HepG2 (cell line): ENCODE data around the gene METRN. TPM values are rescaled to one million over a fixed set of nuclear protein-coding genes. Genes with fewer than 3 reads are reported as not detected.

Experiments
- FOXO1 ChIP-seq: sonication (generic); formaldehyde crosslinking; IDR thresholded peaks from 2 replicates; pipeline ENCODE4 v1.4.0; 2020; ENCODE audit warnings: missing genetic modification reagents
- HES4 ChIP-seq: sonication (generic); formaldehyde crosslinking; IDR thresholded peaks from 2 replicates; pipeline ENCODE4 v1.9.0; 2021; ENCODE audit warnings: mild to moderate bottlenecking, missing genetic modification reagents, borderline replicate concordance
- SRSF9 ChIP-seq: fragments of 200-400 bp; formaldehyde crosslinking; IDR thresholded peaks from 2 replicates; pipeline ENCODE4 v1.6.1; 2018; ENCODE audit warnings: borderline replicate concordance, mild to moderate bottlenecking, low read depth, low read length; ENCODE audit not compliant: insufficient read depth, poor library complexity, severe bottlenecking
- ZKSCAN1 ChIP-seq: fragments of 150-350 bp; IDR thresholded peaks from 2 replicates; pipeline ENCODE4 v1.6.1; 2014; ENCODE audit warnings: low read length
- ZNF138 ChIP-seq: sonication (generic); formaldehyde crosslinking; IDR thresholded peaks from 2 replicates; pipeline ENCODE4 v1.5.0; 2020; ENCODE audit warnings: mild to moderate bottlenecking, low read depth, missing genetic modification reagents
- ZNF207 ChIP-seq: fragments of 450-650 bp; IDR thresholded peaks from 2 replicates; pipeline ENCODE4 v1.6.1; 2016; ENCODE audit warnings: antibody characterized with exemption, borderline replicate concordance
- ZNF274 ChIP-seq: sonication (generic); formaldehyde crosslinking; IDR thresholded peaks from 2 replicates; pipeline ENCODE4 v1.5.1; 2020; ENCODE audit warnings: mild to moderate bottlenecking, missing genetic modification reagents
- ZNF431 ChIP-seq: sonication (generic); formaldehyde crosslinking; IDR thresholded peaks from 2 replicates; pipeline ENCODE4 v1.9.0; 2022; ENCODE audit warnings: missing genetic modification reagents, low read depth, mild to moderate bottlenecking, borderline replicate concordance
- ZNF781 ChIP-seq: sonication (generic); formaldehyde crosslinking; IDR thresholded peaks from 2 replicates; pipeline ENCODE4 v1.5.1; 2020; ENCODE audit warnings: borderline replicate concordance, mild to moderate bottlenecking, missing genetic modification reagents; ENCODE audit errors: not compliant biosample characterization
- ZNF883 ChIP-seq: sonication (generic); formaldehyde crosslinking; IDR thresholded peaks from 2 replicates; pipeline ENCODE4 v1.5.1; 2020; ENCODE audit warnings: mild to moderate bottlenecking, missing genetic modification reagents; ENCODE audit errors: not compliant biosample characterization
- ZSCAN12 ChIP-seq: sonication (generic); formaldehyde crosslinking; IDR thresholded peaks from 2 replicates; pipeline ENCODE4 v1.9.0; 2021; ENCODE audit warnings: mild to moderate bottlenecking, missing genetic modification reagents
- polyA plus RNA-seq, 8 experiments: library from polyadenylated mRNA; depleted of rRNA in 3 of 8; stranded (reverse) in 7 of 8; unstranded in 1 of 8; fragments of >200 nt; fragmentation: Illumina TruSeq in 4 of 8; extraction: Trizol in 4 of 8; gene quantifications; 2 replicates each; pipeline versions ENCODE4 v1.2.1 to v1.2.3, GENCODE V29; 2011 to 2016; ENCODE audit warnings: low read depth in 4 of 8, missing spikeins in 1 of 8, mixed read lengths in 1 of 8; ENCODE audit not compliant: insufficient read depth in 1 of 8
- total RNA-seq, 5 experiments: library from RNA; depleted of rRNA; stranded (reverse); fragments of >200 nt; fragmentation: Illumina TruSeq; extraction: Trizol; gene quantifications; 2 replicates each; pipeline ENCODE4 v1.2.3, GENCODE V29; 2016; ENCODE audit warnings: low read depth in 1 of 5
- TF ChIP-seq, protein P1 (sequence below): sonication (generic); formaldehyde crosslinking; IDR thresholded peaks from 2 replicates; pipeline ENCODE4 v1.5.1; 2020; ENCODE audit warnings: mild to moderate bottlenecking, moderate library complexity, missing genetic modification reagents
- TF ChIP-seq, protein P2 (sequence below): sonication (generic); formaldehyde crosslinking; IDR thresholded peaks from 2 replicates; pipeline ENCODE4 v1.4.0; 2020; ENCODE audit warnings: mild to moderate bottlenecking, missing genetic modification reagents
- TF ChIP-seq, protein P3 (sequence below): IDR thresholded peaks from 2 replicates; pipeline ENCODE4 v1.6.1; 2016; ENCODE audit warnings: low read depth, missing genetic modification reagents, missing compliant biosample characterization
- TF ChIP-seq, protein P4 (sequence below): sonication (generic); formaldehyde crosslinking; IDR thresholded peaks from 2 replicates; pipeline ENCODE4 v1.8.0; 2022; ENCODE audit warnings: mild to moderate bottlenecking, missing genetic modification reagents, moderate library complexity
- TF ChIP-seq, protein P5 (sequence below): sonication (generic); formaldehyde crosslinking; IDR thresholded peaks from 2 replicates; pipeline ENCODE4 v1.5.0; 2020; ENCODE audit warnings: missing genetic modification reagents, mild to moderate bottlenecking, borderline replicate concordance
- TF ChIP-seq, protein P6 (sequence below): sonication (generic); formaldehyde crosslinking; IDR thresholded peaks from 2 replicates; pipeline ENCODE4 v1.4.0; 2020; ENCODE audit warnings: missing genetic modification reagents

The METRN gene
- total and polyA plus RNA-seq, 2 of the 13 experiments (the other 11 are each of a cell fraction or from before 2014, with no cell fraction given), result 25.5 to 46.1 TPM

DNA sequence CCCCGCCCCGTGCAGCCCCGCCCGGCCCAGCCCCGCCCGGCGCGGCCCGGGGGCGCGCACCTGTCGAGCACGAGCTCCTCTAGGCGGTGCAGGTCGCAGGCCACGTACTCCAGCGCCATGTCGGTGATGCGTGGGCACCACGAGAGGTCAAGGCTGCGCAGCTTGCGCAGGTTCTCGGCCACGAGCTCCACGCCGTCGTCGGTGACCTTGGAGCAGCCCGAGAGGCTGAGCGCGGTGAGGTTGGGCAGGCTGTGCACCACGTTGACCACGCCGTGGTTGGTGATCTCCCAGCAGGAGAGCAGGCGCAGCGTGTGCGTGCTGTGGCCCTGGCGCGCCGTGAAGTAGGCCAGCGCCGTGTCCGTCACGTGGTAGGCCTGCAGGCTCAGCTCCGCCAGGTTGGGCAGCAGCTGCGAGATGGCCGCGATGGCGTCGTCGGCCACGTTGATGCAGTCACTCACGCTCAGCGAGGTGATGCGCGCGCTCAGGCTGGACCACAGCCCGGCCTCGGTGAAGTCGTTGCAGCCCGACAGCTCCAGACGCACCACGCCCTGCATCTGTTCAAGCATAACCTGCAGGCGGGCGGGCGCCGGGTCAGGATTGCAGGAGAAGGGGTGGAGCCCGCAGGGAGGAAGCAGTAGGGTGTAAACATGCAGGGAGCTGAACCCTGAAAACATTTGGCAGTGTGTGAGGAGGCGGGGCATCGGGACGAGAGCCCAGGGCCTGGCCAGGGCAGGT, 19.4 kb upstream of the METRN start (continued):
- TF ChIP-seq, protein P1, sequence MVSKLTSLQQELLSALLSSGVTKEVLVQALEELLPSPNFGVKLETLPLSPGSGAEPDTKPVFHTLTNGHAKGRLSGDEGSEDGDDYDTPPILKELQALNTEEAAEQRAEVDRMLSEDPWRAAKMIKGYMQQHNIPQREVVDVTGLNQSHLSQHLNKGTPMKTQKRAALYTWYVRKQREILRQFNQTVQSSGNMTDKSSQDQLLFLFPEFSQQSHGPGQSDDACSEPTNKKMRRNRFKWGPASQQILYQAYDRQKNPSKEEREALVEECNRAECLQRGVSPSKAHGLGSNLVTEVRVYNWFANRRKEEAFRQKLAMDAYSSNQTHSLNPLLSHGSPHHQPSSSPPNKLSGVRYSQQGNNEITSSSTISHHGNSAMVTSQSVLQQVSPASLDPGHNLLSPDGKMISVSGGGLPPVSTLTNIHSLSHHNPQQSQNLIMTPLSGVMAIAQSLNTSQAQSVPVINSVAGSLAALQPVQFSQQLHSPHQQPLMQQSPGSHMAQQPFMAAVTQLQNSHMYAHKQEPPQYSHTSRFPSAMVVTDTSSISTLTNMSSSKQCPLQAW (CRISPR knock-in tag), result peak; percentile 63; the same call in 1 of the 2 replicates
- no peak for TF ChIP-seq ZNF207
- TF ChIP-seq SRSF9, result no peak
- no peak for TF ChIP-seq ZNF883 (CRISPR knock-in tag)
- no peak for TF ChIP-seq ZNF781 (CRISPR knock-in tag)
- peak; percentile 40; the same call in 1 of the 2 replicates for TF ChIP-seq FOXO1 (CRISPR knock-in tag)
- 0 out of 2 replicates have a peak, but pooled peaks have one; percentile 23 for TF ChIP-seq ZNF431
- TF ChIP-seq, protein P2, sequence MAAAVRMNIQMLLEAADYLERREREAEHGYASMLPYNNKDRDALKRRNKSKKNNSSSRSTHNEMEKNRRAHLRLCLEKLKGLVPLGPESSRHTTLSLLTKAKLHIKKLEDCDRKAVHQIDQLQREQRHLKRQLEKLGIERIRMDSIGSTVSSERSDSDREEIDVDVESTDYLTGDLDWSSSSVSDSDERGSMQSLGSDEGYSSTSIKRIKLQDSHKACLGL (CRISPR knock-in tag), result peak; percentile 84
- TF ChIP-seq, protein P3, sequence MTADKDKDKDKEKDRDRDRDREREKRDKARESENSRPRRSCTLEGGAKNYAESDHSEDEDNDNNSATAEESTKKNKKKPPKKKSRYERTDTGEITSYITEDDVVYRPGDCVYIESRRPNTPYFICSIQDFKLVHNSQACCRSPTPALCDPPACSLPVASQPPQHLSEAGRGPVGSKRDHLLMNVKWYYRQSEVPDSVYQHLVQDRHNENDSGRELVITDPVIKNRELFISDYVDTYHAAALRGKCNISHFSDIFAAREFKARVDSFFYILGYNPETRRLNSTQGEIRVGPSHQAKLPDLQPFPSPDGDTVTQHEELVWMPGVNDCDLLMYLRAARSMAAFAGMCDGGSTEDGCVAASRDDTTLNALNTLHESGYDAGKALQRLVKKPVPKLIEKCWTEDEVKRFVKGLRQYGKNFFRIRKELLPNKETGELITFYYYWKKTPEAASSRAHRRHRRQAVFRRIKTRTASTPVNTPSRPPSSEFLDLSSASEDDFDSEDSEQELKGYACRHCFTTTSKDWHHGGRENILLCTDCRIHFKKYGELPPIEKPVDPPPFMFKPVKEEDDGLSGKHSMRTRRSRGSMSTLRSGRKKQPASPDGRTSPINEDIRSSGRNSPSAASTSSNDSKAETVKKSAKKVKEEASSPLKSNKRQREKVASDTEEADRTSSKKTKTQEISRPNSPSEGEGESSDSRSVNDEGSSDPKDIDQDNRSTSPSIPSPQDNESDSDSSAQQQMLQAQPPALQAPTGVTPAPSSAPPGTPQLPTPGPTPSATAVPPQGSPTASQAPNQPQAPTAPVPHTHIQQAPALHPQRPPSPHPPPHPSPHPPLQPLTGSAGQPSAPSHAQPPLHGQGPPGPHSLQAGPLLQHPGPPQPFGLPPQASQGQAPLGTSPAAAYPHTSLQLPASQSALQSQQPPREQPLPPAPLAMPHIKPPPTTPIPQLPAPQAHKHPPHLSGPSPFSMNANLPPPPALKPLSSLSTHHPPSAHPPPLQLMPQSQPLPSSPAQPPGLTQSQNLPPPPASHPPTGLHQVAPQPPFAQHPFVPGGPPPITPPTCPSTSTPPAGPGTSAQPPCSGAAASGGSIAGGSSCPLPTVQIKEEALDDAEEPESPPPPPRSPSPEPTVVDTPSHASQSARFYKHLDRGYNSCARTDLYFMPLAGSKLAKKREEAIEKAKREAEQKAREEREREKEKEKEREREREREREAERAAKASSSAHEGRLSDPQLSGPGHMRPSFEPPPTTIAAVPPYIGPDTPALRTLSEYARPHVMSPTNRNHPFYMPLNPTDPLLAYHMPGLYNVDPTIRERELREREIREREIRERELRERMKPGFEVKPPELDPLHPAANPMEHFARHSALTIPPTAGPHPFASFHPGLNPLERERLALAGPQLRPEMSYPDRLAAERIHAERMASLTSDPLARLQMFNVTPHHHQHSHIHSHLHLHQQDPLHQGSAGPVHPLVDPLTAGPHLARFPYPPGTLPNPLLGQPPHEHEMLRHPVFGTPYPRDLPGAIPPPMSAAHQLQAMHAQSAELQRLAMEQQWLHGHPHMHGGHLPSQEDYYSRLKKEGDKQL (CRISPR knock-in tag), result no peak
- peak; percentile 85; the same call in 1 of the 2 replicates for TF ChIP-seq HES4 (CRISPR knock-in tag)
- TF ChIP-seq, protein P4, sequence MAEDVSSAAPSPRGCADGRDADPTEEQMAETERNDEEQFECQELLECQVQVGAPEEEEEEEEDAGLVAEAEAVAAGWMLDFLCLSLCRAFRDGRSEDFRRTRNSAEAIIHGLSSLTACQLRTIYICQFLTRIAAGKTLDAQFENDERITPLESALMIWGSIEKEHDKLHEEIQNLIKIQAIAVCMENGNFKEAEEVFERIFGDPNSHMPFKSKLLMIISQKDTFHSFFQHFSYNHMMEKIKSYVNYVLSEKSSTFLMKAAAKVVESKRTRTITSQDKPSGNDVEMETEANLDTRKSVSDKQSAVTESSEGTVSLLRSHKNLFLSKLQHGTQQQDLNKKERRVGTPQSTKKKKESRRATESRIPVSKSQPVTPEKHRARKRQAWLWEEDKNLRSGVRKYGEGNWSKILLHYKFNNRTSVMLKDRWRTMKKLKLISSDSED, result peak; percentile 74; the same call in 1 of the 2 replicates
- TF ChIP-seq ZNF274 (CRISPR knock-in tag), result 0 out of 2 replicates have a peak, but pooled peaks have one; percentile 33
- TF ChIP-seq, protein P5, sequence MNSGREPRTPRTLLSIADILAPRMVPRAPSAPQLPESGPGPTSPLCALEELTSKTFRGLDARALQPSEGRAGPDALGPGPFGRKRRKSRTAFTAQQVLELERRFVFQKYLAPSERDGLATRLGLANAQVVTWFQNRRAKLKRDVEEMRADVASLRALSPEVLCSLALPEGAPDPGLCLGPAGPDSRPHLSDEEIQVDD (CRISPR knock-in tag), result peak; percentile 91
- no peak for TF ChIP-seq ZKSCAN1
- TF ChIP-seq ZNF138 (CRISPR knock-in tag), result 0 out of 2 replicates have a peak, but pooled peaks have one; percentile 58
- no peak for TF ChIP-seq ZSCAN12 (CRISPR knock-in tag)
- TF ChIP-seq, protein P6, sequence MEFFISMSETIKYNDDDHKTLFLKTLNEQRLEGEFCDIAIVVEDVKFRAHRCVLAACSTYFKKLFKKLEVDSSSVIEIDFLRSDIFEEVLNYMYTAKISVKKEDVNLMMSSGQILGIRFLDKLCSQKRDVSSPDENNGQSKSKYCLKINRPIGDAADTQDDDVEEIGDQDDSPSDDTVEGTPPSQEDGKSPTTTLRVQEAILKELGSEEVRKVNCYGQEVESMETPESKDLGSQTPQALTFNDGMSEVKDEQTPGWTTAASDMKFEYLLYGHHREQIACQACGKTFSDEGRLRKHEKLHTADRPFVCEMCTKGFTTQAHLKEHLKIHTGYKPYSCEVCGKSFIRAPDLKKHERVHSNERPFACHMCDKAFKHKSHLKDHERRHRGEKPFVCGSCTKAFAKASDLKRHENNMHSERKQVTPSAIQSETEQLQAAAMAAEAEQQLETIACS (CRISPR knock-in tag), result peak; percentile 90
